HG02759 (cell line): Measurements from ENCODE around the gene NDUFS5.
"Not testable (repeated sequence)": the region's sequence is repeated elsewhere in the genome, so short reads cannot be mapped to it uniquely, and the experiment has no call there.

Source experiments
- ATAC-seq: cut with Tn5 transposase; IDR thresholded peaks from one replicate; pipeline ENCODE4 v1.9.1; 2021; ENCODE audit warnings: mild to moderate bottlenecking, moderate library complexity; ENCODE audit not compliant: unreplicated experiment

NDUFS5 gene

GRCh38 chr1:39026051-39026865 is at the start of gene NDUFS5:
TSS of gene NDUFS5 (plus strand) at chr1:39026350. CDS start at chr1:39028725, 2,375 bp downstream.
- peak; percentile 82 for ATAC-seq

GRCh38 chr1:38977399-38978244 is 48.5 kb upstream of the NDUFS5 start:
- not testable (repeated sequence) for ATAC-seq

- not testable (repeated sequence) for ATAC-seq
These were observed 48.0 kb upstream of the NDUFS5 start for GRCh38 chr1:38978245-38978542.

GRCh38 chr1:38979380-38979779 is 46.8 kb upstream of the NDUFS5 start:
- not testable (repeated sequence) for ATAC-seq

GRCh38 chr1:38989979-38990378 is 36.2 kb upstream of the NDUFS5 start:
- no peak for ATAC-seq

GRCh38 chr1:38990386-38990737 is 35.8 kb upstream of the NDUFS5 start:
- no peak for ATAC-seq

- ATAC-seq = peak; percentile 96
These were observed 35.2 kb upstream of the NDUFS5 start, which contains the start of gene AKIRIN1 for GRCh38 chr1:38990738-38991637. TSS of gene AKIRIN1 (plus strand) at chr1:38991276. CDS start at chr1:38991381, 105 bp downstream.

GRCh38 chr1:38991638-38992411 is 34.3 kb upstream of the NDUFS5 start:
- ATAC-seq = no peak

GRCh38 chr1:38992412-38993111 is 33.6 kb upstream of the NDUFS5 start:
- no peak for ATAC-seq

- ATAC-seq = no peak
These were observed 32.0 kb upstream of the NDUFS5 start for GRCh38 chr1:38994196-38994595.

- ATAC-seq = no peak
These were observed 28.9 kb upstream of the NDUFS5 start for GRCh38 chr1:38997034-38997900.

GRCh38 chr1:38997901-38998190 is 28.3 kb upstream of the NDUFS5 start:
- ATAC-seq = no peak

GRCh38 chr1:39001516-39002421 is 24.4 kb upstream of the NDUFS5 start:
- no peak for ATAC-seq

GRCh38 chr1:39003281-39003680 is 22.9 kb upstream of the NDUFS5 start:
- no peak for ATAC-seq

- no peak for ATAC-seq
These were observed 22.4 kb upstream of the NDUFS5 start for GRCh38 chr1:39003794-39004193.

GRCh38 chr1:39006287-39006686 is 19.9 kb upstream of the NDUFS5 start:
- no peak for ATAC-seq

- no peak for ATAC-seq
These were observed 19.2 kb upstream of the NDUFS5 start for GRCh38 chr1:39006726-39007645.
